Kasumi-1 (cell line): ENCODE data around the gene KDM2A.

ENCODE experiments used
- DNase-seq, 2 experiments: peaks; one replicate each; lab custom pipeline; 2025; lab: John Stamatoyannopoulos, UW

The KDM2A gene

DNA sequence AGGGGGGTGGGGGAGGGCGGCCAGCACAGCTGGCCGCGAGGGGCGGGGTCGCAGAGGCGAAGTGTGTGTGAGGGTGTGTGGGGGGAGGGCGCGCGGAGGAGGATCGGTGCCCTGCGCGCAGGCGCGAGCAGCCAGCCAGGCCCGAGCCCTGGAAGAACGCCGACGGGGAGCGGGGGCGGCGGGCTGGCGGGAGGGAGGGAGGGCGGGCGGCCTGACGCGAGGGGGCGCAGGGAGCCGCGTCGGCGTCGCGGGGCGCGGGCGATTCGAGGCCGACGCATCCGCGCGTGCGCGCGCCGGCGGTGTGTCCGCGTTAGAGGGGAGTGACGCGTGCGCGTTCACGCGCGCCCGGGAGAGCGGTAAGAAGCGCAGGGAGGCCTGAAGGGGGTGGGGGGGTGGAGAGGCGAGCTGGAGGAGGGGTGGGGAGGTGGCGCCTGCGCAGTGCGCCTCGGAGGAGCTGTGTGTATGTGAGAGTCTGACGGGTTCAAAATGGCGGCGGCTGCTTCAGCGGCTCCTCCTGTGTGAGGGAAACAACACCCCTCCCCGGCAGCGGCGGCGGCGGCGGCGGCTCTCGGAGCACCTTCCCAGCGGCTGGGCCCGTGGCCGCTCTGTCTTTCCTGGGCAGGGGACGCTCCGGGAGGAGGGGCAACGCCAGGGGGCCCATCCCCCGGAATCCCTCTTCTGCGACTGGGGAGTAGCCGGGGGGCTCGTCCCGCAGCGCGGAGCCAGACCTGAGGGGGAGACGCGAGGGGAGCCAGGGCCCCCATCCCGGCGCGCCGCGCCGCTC is at the start of gene KDM2A:
Gene KDM2A (plus strand): TSS at position 463 of the 784 bp plus-strand sequence. CDS start 2,054 bp downstream, outside the sequence.
- peak; percentile 98 for DNase-seq

DNA sequence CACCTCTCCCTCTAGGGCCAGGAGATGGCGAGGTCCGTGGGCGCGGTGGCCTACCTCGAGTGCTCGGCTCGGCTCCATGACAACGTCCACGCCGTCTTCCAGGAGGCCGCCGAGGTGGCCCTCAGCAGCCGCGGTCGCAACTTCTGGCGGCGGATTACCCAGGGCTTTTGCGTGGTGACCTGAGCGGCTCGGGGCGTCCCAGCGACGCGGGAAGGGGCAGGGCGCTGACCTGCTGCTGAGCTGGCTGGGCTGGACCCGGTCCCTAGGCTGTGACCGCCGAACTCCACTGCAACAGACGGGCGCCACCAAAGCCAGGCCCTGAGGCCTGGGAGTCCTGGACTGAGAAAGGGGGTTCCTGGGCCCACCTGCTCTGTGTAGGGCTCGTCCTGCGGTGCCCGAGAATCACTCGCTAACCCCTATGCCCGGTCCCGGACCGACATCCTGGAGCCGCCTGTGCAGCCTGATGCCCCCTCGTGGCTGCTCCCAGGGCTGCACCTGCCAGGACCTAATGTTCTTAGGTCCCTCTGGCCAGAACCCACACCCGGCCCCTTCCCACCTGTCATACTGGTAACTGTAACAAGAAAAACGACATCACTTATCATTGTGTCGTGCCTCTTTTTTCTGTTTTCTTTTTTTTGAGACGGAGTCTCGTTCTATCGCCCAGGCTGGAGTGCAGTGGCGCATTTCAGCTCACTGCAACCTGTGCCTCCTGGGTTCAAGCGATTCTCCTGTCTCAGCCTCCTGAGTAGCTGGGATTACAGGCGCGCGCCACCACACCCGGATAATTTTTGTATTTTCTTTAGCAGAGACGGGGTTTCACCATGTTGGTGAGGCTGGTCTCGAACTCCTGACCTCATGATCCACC is 47.4 kb upstream of the KDM2A start:
- peak; percentile 32 to 52 for DNase-seq

GRCh38 chr11:67072295-67072694 is 46.8 kb upstream of the KDM2A start:
- DNase-seq = no peak

- DNase-seq = no peak
Observed at GRCh38 chr11:67073908-67074307, 45.2 kb upstream of the KDM2A start.

- no peak for DNase-seq
Observed at GRCh38 chr11:67076202-67076601, 42.9 kb upstream of the KDM2A start.

DNA sequence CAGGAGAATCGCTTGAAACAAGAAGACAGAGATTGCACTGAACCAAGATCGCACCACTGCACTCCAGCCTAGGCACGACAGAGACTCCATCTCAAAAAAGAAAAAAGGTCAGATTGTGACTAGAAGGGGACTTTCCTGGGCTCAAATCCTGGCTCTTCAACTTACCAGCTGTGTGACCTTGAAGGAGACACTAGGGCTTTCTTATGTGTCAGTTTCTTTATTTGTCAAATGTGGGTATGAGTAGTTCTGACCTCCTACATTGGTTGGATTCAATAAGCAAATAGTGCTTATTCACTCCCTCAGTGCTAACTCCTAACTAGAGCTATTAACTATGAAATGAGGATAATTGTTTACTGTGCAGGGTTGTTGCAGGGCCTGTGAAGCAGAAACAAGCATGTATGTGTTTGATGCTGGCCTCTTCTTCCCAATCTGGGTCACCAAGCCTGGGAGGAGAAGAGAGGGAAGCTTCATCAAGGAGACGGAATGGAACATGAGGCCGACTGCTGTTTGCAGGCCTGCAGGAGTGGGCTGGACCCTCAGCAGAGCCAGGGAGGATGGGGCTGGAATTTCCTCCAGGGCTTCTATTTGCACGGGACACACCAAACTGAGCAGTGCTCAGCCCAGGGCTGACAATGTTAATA is 39.9 kb upstream of the KDM2A start:
- DNase-seq = no peak

DNA sequence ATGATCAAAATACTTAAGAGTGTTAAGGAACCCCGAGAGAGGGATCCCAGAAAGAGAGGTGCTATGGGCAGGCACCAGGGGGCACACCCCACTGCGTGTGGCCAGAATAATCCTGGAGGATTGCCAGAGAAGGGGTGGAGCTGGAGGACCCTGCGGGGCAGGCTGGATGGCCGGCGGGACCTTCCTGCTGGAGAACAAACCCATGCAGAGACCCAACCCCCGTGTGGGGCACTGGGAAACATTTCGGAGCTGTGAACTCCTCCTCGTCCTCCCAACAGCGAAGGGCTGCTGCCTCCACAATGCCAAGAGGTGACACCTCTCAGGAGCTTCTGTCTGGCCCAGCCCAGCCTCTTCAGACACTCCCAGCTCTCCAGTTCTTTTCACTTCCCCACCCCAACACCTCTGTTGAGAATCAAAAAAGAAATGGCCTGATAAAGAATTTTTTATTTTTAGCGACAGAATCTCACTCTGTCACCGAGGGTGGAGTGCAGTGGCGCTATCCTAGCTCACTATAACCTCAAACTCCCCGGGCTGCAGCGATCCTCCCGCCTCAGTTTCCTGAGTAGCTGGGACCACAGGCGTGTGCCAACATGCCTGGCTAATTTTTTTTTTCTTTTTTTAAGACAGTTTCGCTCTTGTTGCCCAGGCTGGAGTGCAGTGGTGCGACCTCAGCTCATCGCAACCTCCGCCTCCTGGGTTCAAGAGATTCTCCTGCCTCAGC is 36.8 kb upstream of the KDM2A start:
- DNase-seq = peak in 1 of 2 experiments; percentile 42

DNA sequence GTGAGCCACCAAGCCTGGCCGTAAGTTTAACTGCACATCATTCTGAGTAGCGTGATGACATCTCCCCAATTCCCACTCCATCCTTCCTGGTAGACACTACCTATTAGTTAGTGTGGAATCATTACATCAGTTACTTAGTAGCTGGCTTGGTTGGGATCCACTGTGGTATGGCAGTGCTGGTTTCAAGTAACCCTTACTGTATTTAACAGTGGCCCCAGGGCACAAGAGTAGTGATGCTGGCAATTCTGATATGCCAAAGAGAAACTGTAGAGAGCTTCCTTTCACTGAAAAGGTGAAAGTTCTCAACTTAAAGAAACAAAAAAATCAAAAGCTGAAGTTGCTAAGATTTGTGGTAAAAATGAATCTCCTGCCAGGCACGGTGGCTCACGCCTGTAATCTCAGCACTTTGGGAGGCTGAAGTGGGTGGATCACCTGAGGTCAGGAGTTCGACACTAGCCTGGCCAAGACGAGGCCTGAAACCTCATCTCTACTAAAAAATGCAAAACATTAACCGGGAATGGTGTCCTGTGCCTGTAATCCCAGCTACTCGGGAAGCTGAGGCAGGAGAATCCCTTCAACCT is 35.2 kb upstream of the KDM2A start:
- DNase-seq = no peak

GRCh38 chr11:67085617-67086016 is 33.4 kb upstream of the KDM2A start:
- DNase-seq = no peak

GRCh38 chr11:67090717-67091116 is 28.3 kb upstream of the KDM2A start:
- no peak for DNase-seq

DNA sequence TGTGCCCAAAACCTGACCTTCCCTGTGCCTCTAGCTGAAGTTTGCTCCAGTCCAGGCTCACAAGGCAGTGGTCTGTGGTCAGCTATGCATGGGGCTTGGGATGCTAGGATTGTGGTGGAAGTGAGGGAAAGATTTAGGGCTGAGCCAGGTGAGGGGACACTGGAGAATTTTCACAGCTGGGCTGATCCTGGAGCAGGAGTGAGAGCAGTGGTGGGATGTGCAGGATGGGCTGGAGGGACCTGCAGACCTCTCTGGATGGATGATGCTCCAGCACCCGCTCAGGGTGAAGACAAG is 23.9 kb upstream of the KDM2A start:
- no peak for DNase-seq

DNA sequence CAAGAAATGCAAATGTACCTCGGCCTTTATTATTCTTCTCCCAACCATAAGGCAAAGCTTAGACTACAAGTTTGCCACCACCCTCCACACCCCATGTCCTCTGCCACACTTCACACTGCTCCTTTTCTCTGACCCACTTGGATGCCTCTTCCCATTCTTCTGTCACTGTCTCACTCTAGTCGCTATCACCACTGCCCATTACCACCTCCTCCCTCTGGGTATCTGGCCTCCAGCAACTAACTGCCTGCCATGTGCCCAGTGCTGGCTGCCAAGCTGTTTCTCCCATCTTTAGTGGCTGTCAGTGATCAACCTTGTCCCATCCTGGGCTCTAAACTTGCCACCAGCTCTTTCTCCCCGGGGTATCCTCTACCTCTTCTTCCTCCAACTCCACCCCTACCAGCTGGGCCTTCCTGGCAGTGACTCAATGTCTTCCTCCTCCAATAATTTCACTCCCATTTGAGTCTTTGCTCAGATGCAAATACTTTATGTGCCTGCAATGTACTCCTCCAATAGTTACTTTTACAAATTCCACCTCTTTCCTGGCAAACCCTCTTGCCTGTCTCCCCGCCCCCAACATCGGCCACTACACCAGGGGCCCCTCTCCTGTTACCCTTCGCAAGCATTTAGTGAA is 20.1 kb upstream of the KDM2A start:
- no peak for DNase-seq

- no peak for DNase-seq
Observed at GRCh38 chr11:67099831-67100324, 19.2 kb upstream of the KDM2A start.

DNA sequence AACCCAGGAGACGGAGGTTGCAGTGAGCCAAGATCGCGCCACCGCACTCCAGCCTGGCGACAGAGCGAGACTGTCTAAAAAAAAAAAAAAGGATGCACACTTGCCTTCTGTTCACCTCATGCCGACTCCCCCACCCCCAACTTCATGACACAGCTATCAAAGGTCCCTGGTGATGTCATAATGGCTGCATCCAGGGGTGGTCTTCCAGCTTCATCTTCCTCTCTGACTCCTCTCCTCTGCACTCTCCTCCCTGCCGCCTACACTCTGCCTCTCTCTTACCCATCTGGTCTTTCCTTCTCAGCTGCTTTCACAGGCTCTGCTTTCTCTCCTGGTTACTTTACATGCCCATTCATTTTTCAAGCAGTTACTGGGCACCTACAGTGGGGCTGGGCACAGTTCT is 16.4 kb upstream of the KDM2A start:
- no peak for DNase-seq

GRCh38 chr11:67105964-67106363 is 13.1 kb upstream of the KDM2A start:
- DNase-seq = no peak

- no peak for DNase-seq
Observed at GRCh38 chr11:67111261-67111660, 7.8 kb upstream of the KDM2A start.

DNA sequence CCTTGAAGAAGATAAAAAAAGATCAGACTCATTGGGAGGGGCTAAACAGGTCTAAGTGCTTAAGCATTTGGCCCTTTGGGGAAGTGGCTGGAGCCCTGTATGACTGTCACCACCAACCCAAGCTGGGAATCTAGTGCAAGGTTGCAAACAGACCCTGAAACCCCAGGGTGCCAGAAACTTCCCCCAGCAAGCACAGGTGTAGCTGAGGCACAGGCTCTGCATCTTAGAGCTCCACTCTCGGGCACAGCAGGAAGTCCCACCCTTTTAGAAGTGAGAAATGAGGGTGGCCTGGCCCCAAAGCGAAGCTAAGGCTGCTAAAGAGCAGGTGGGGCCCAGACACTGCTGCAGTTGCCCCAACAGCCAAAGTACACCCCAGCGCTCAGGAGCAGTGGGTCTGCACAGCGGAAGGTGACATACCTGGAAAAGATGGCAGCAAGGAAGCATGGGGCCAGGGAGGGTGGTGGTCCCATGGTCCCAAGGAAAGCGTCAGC is 5.8 kb upstream of the KDM2A start:
- DNase-seq = peak; percentile 15 to 30

GRCh38 chr11:67114275-67114896 is 4.7 kb upstream of the KDM2A start:
- DNase-seq = no peak

- no peak for DNase-seq
Observed at GRCh38 chr11:67116758-67117105, 2.3 kb upstream of the KDM2A start.

DNA sequence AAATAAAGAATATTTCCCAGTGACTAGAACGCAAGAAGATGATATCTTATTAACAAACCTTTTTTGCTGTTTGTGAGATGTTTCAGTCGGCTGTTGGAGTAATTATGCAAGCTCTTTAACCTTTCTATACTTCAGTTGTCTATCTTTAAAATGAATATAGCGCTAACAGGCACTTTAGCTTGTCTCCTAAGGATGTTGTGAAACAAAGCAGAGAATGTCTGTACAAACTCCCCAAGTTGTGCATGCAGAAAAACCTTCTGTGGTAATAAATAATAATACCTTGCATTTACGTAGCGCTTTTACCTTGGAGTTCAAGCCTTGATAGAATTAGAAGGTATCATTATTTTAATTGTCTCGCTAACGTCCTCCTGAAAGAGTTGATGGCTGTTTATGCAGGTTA is 1.9 kb upstream of the KDM2A start:
- DNase-seq = no peak
